A549 (cell line): Measurements from ENCODE around the gene NDRG4. TPM values are rescaled to one million over a fixed set of nuclear protein-coding genes. Genes with fewer than 3 reads are reported as not detected.

ENCODE experiments used
- ATAC-seq, 2 experiments: fragments of 200-7000 bp in 1 of 2; fragments of >200 bp in 1 of 2; cut with Nextera tagmentation in 1 of 2; cut with Tn5 transposase in 1 of 2; 3 replicates each; pipeline versions ENCODE4 v1.8.0 to v1.9.1; 2018 to 2020; ENCODE audit warnings: mild to moderate bottlenecking in 1 of 2, moderate library complexity in 1 of 2
- CTCF ChIA-PET: fragments of 300-600 bp; sonication (Branson Sonifier 250); formaldehyde crosslinking; extraction: SDS; loops from one replicate; lab custom pipeline; 2021; ENCODE audit warnings: antibody characterized with exemption, inconsistent platforms; lab: Yijun Ruan, JAX
- POLR2A ChIA-PET: fragments of 350-600 bp; formaldehyde crosslinking; extraction: SDS; loops from one replicate; lab custom pipeline; 2021; ENCODE audit warnings: antibody characterized with exemption, inconsistent platforms; lab: Yijun Ruan, JAX
- DNase-seq, 2 experiments: peaks; one replicate each; pipeline versions ENCODE4 v3.0.0 to v3.0.0-alpha.2; 2011 to 2016; ENCODE audit warnings: low read depth in 1 of 2, low spot score in 1 of 2
- FAIRE-seq: peaks from 2 replicates; lab custom pipeline; 2011; peaks lifted over from hg19 to GRCh38; lab: Jason Lieb, UNC
- H3K27ac ChIP-seq, 2 experiments: fragments of >200 bp; sonication (Bioruptor Twin); formaldehyde crosslinking; 3 replicates each; pipeline ENCODE4 v1.5.1; 2016 to 2017
- H3K4me1 ChIP-seq: fragments of >200 bp; sonication (Bioruptor Twin); formaldehyde crosslinking; 3 replicates; pipeline ENCODE4 v1.6.1; 2016
- H3K4me2 ChIP-seq: fragments of >200 bp; sonication (Bioruptor Twin); formaldehyde crosslinking; 3 replicates; pipeline ENCODE4 v1.6.1; 2016
- H3K4me3 ChIP-seq: fragments of >200 bp; sonication (Bioruptor Twin); formaldehyde crosslinking; 3 replicates; pipeline ENCODE4 v1.5.1; 2016
- H3K9me3 ChIP-seq: fragments of >200 bp; sonication (Bioruptor Twin); formaldehyde crosslinking; 3 replicates; pipeline ENCODE4 v1.6.1; 2016
- CBX8 ChIP-seq: fragments of 200-600 bp; sonication (generic); IDR thresholded peaks from 2 replicates; pipeline ENCODE4 v1.6.1; 2016
- EHF ChIP-seq: fragments of 250-450 bp; sonication (Bioruptor Pico); IDR thresholded peaks from 2 replicates; pipeline ENCODE4 v1.5.0; 2020; ENCODE audit warnings: mild to moderate bottlenecking
- EHMT2 ChIP-seq: fragments of 200-600 bp; sonication (generic); IDR thresholded peaks from 2 replicates; pipeline ENCODE4 v1.6.1; 2016; ENCODE audit warnings: antibody characterized with exemption, low read depth, mild to moderate bottlenecking, moderate library complexity
- ESRRA ChIP-seq: fragments of 150-350 bp; IDR thresholded peaks from 2 replicates; pipeline ENCODE4 v1.6.1; 2014; ENCODE audit warnings: mild to moderate bottlenecking, low read length, borderline replicate concordance
- FOSB ChIP-seq: fragments of 250-450 bp; sonication (Bioruptor Pico); IDR thresholded peaks from 2 replicates; pipeline ENCODE4 v1.5.0; 2020; ENCODE audit warnings: mild to moderate bottlenecking, moderate library complexity
- HEYL ChIP-seq: fragments of 250-450 bp; sonication (Bioruptor Pico); IDR thresholded peaks from 2 replicates; pipeline ENCODE4 v1.8.0; 2021; ENCODE audit warnings: mild to moderate bottlenecking, moderate library complexity
- HOXB5 ChIP-seq: fragments of 250-450 bp; sonication (Bioruptor Pico); IDR thresholded peaks from 2 replicates; pipeline ENCODE4 v1.5.0; 2020; ENCODE audit warnings: mild to moderate bottlenecking, moderate library complexity
- JUNB ChIP-seq: fragments of >200 bp; sonication (Bioruptor Twin); formaldehyde crosslinking; IDR thresholded peaks from 2 replicates; pipeline ENCODE4 v1.6.1; 2016
- KDM1A ChIP-seq: fragments of 200-600 bp; sonication (generic); IDR thresholded peaks from 2 replicates; pipeline ENCODE4 v1.6.1; 2016; ENCODE audit warnings: low read depth, mild to moderate bottlenecking
- KDM5A ChIP-seq: fragments of 200-600 bp; sonication (generic); IDR thresholded peaks from 2 replicates; pipeline ENCODE4 v1.6.1; 2016; ENCODE audit warnings: antibody characterized with exemption, mild to moderate bottlenecking
- MAZ ChIP-seq: fragments of 150-350 bp; IDR thresholded peaks from 2 replicates; pipeline ENCODE4 v1.6.1; 2014; ENCODE audit warnings: antibody characterized with exemption, low read depth, low read length, borderline replicate concordance
- NPAS2 ChIP-seq: fragments of 250-450 bp; sonication (Bioruptor Pico); IDR thresholded peaks from 2 replicates; pipeline ENCODE4 v1.8.0; 2022; ENCODE audit warnings: mild to moderate bottlenecking, moderate library complexity, borderline replicate concordance
- POLR2A ChIP-seq: IDR thresholded peaks from 2 replicates; pipeline ENCODE4 v1.6.1; 2012; ENCODE audit warnings: mild to moderate bottlenecking, low read length
- SMC3 ChIP-seq: fragments of >200 bp; sonication (Bioruptor Twin); formaldehyde crosslinking; IDR thresholded peaks from 3 replicates; pipeline ENCODE4 v1.6.1; 2018; ENCODE audit warnings: inconsistent platforms
- TFCP2L1 ChIP-seq: fragments of 250-450 bp; sonication (Bioruptor Pico); IDR thresholded peaks from 2 replicates; pipeline ENCODE4 v1.5.0; 2021; ENCODE audit warnings: mild to moderate bottlenecking
- ZC3H11A ChIP-seq: fragments of 450-650 bp; IDR thresholded peaks from 2 replicates; pipeline ENCODE4 v1.6.1; 2014; ENCODE audit warnings: antibody characterized with exemption, mild to moderate bottlenecking
- ZSCAN20 ChIP-seq: fragments of 250-450 bp; sonication (Bioruptor Pico); IDR thresholded peaks from 2 replicates; pipeline ENCODE4 v1.8.0; 2022; ENCODE audit warnings: mild to moderate bottlenecking, moderate library complexity
- WGBS: methylation state at CpG from one replicate; pipeline ENCODE4 v1.1.6; 2017; ENCODE audit errors: missing lambda C conversion rate; 5-methylcytosine and 5-hydroxymethylcytosine counted together
- polyA plus RNA-seq, 4 experiments: library from polyadenylated mRNA; depleted of rRNA in 3 of 4; stranded (reverse); fragments of >200 nt; fragmentation: RNase III in 1 of 4; extraction: RNeasy Plus Mini Kit Qiagen cat#74134 plus additional on column Dnase treatment in 1 of 4; gene quantifications; 2 replicates in 3 of 4; 3 replicates in 1 of 4; pipeline ENCODE4 v1.2.3, GENCODE V29; 2011 to 2017
- TF ChIP-seq, protein P1 (sequence below): fragments of 150-350 bp; IDR thresholded peaks from 2 replicates; pipeline ENCODE4 v1.6.1; 2014; ENCODE audit warnings: low read depth, mild to moderate bottlenecking, low read length
- TF ChIP-seq, protein P2 (sequence below): fragments of 250-450 bp; sonication (Bioruptor Pico); IDR thresholded peaks from 2 replicates; pipeline ENCODE4 v1.5.0; 2021; ENCODE audit warnings: mild to moderate bottlenecking, moderate library complexity, borderline replicate concordance
- TF ChIP-seq, protein P3 (sequence below): IDR thresholded peaks from 2 replicates; pipeline ENCODE4 v1.6.1; 2012
- TF ChIP-seq, protein P4 (sequence below): fragments of >200 bp; sonication (Bioruptor Twin); formaldehyde crosslinking; IDR thresholded peaks from 3 replicates; pipeline ENCODE4 v1.6.1; 2016

NDRG4 gene
- polyA plus RNA-seq, 2 of the 4 experiments (the other 2 are of a cell fraction), result 8.1 to 21.3 TPM

DNA sequence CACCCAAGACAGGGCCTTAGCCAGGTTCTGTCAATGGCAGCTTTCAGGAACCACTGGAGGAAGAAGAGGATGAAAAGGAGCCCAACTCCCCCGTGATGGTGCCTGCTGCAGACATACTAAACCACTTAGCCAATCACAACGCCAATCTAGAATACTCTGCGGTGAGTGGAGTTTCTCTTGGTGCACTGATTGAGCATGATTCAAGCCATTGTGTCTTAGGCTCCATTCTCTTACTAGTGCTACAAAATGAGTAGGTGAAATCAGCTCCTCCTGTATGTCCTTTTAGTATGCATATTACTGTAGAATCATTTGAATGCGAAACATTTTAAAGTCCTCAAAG, 16.8 kb downstream of the NDRG4 start:
- H3K4me2 ChIP-seq, result peak overlapping the region; percentile 90
- TF ChIP-seq TFCP2L1 (CRISPR knock-in tag) (no peak), EHMT2 (no peak), EHF (CRISPR knock-in tag) (no peak), JUNB (no peak)
- TF ChIP-seq, protein P1, sequence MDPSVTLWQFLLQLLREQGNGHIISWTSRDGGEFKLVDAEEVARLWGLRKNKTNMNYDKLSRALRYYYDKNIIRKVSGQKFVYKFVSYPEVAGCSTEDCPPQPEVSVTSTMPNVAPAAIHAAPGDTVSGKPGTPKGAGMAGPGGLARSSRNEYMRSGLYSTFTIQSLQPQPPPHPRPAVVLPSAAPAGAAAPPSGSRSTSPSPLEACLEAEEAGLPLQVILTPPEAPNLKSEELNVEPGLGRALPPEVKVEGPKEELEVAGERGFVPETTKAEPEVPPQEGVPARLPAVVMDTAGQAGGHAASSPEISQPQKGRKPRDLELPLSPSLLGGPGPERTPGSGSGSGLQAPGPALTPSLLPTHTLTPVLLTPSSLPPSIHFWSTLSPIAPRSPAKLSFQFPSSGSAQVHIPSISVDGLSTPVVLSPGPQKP, result no peak
- TF ChIP-seq, all 56 proteins: peak for 0
- FAIRE-seq, result no peak
- WGBS, result 97% methylated on average over 4 of the region's 4 CpGs
- DNase-seq, result no peak
- ChIA-PET CTCF (interaction anchor here (0.6 to 1.8 kb wide), 4 partner anchors 13 to 239 kb away, joined by 3 to 6 read pairs (median 3); partner anchors contain the start of gene NDRG4), POLR2A (no interaction called here)
- Histone ChIP-seq H3K27ac (no peak overlapping the region), H3K9me3 (no peaks in the 10 kb centered on the region), H3K4me1 (peaks cover 13% of the 10 kb centered on the region; the same call in 2 of the 3 replicates), H3K4me3 (no peak overlapping the region)
- no peak for ATAC-seq

DNA sequence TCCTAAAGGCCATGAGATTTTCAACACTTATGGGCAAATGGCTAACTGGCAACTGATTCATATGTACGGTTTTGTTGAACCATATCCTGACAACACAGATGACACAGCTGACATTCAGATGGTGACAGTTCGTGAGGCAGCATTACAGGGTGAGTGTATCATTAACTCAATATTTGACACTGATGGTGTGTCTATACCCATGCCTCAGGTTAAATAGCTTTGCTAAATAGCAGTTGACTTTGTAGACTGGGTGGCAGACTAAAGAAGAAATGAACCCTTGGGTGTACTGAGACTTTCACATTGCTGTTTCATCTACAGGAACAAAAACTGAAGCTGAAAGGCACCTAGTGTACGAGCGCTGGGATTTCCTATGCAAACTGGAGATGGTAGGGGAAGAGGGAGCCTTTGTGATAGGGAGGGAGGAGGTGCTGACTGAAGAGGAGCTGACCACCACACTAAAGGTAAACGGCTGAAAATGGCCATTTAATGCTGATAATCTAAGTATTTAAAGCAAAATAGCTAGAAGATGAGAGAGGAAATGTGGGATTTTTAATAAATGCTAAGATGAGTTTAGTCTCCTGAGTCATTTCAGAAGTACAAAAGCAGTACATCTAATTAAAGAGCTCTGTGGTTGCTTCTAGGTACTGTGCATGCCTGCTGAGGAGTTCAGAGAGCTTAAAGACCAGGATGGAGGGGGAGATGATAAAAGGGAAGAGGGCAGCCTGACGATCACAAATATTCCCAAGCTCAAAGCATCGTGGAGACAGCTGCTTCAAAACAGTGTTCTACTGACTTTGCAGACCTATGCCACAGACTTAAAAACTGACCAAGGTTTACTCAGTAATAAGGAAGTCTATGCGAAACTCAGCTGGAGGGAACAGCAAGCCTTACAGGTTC, 18.4 kb downstream of the NDRG4 start:
- CTCF ChIA-PET, result interaction anchor here (0.5 to 7.1 kb wide), 13 partner anchors 8 to 238 kb away, joined by 3 to 43 read pairs (median 3); no protein-coding TSS in a partner anchor
- Histone ChIP-seq H3K4me2 (no peak overlapping the region), H3K27ac (no peak overlapping the region), H3K4me3 (no peak overlapping the region), H3K4me1 (peaks cover 13% of the 10 kb centered on the region; the same call in 2 of the 3 replicates), H3K9me3 (no peaks in the 10 kb centered on the region)
- DNase-seq, result no peak
- ATAC-seq, result no peak
- TF ChIP-seq, protein P2, sequence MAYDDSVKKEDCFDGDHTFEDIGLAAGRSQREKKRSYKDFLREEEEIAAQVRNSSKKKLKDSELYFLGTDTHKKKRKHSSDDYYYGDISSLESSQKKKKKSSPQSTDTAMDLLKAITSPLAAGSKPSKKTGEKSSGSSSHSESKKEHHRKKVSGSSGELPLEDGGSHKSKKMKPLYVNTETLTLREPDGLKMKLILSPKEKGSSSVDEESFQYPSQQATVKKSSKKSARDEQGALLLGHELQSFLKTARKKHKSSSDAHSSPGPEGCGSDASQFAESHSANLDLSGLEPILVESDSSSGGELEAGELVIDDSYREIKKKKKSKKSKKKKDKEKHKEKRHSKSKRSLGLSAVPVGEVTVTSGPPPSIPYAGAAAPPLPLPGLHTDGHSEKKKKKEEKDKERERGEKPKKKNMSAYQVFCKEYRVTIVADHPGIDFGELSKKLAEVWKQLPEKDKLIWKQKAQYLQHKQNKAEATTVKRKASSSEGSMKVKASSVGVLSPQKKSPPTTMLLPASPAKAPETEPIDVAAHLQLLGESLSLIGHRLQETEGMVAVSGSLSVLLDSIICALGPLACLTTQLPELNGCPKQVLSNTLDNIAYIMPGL (CRISPR knock-in tag), result no peak
- TF ChIP-seq ZSCAN20 (no peak), SMC3 (no peak), CBX8 (no peak)
- POLR2A ChIA-PET, result no interaction called here
- WGBS, result 70% methylated on average over 8 of the region's 8 CpGs
- no peak for FAIRE-seq

DNA sequence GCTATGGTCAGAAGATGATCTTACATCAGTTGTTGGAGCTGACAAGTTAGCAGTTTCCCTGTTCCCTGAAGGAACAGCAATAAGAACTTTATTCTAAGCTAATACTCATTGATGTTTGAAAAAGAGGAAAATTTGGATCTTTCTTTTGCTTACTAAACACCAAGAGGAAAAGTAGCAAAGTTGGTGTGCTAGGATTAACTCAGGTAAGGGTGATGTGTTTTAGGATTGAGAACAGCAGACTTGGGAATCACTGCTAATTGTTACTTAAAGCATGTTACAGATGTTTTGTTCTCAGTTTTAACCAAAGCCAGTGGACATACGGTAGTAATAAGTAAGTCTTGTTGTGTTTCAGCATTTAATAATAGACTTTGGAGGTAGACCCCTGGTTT, 19.0 kb downstream of the NDRG4 start:
- TF ChIP-seq FOSB (CRISPR knock-in tag), result 0 out of 2 replicates have a peak, but pooled peaks have one; percentile 31
- TF ChIP-seq ZC3H11A, result no peak
- FAIRE-seq, result no peak
- DNase-seq, result no peak
- ChIA-PET POLR2A (no interaction called here), CTCF (interaction anchor here (0.5 to 7.1 kb wide), 8 partner anchors 8 to 164 kb away, joined by 3 to 43 read pairs (median 4); no protein-coding TSS in a partner anchor)
- H3K4me1 ChIP-seq, result peaks cover 12% of the 10 kb centered on the region; the same call in 2 of the 3 replicates
- no peak overlapping the region for H3K27ac ChIP-seq
- no peak overlapping the region for H3K4me3 ChIP-seq
- no peak overlapping the region for H3K4me2 ChIP-seq
- no peaks in the 10 kb centered on the region for H3K9me3 ChIP-seq
- 91% methylated on average over 1 of the region's 1 CpG for WGBS
- ATAC-seq, result no peak

DNA sequence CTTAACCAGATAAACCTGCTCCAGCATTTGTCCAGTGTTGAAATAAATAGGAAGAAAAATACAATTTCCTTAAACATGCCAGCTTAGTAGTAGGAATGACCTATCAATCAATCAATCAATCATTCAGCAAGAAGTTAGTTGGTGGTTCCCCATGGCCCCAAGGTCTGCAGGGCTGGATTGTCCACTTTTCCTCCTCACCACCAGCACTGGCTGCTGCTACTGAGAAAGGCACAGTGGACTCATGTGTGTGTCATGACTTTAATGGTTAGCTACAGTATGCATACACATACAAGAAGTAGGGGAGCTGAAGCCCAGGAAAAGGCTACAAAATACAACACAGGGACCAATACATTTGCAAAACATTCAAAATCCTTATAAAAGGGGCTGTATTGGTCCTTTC, 19.8 kb downstream of the NDRG4 start:
- no peak for DNase-seq
- no peak for FAIRE-seq
- Histone ChIP-seq H3K9me3 (no peaks in the 10 kb centered on the region), H3K4me3 (no peak overlapping the region), H3K27ac (no peak overlapping the region), H3K4me2 (no peak overlapping the region), H3K4me1 (peaks cover 6% of the 10 kb centered on the region; the same call in 2 of the 3 replicates)
- CTCF ChIA-PET, result interaction anchor here (0.7 to 7.1 kb wide), 8 partner anchors 9 to 236 kb away, joined by 3 to 43 read pairs (median 4); no protein-coding TSS in a partner anchor
- ATAC-seq, result no peak
- POLR2A ChIA-PET, result no interaction called here
- TF ChIP-seq MAZ (no peak), ESRRA (no peak), KDM5A (no peak), HOXB5 (CRISPR knock-in tag) (no peak), HEYL (no peak), NPAS2 (CRISPR knock-in tag) (no peak), POLR2A (no peak), KDM1A (no peak)
- TF ChIP-seq, protein P3, sequence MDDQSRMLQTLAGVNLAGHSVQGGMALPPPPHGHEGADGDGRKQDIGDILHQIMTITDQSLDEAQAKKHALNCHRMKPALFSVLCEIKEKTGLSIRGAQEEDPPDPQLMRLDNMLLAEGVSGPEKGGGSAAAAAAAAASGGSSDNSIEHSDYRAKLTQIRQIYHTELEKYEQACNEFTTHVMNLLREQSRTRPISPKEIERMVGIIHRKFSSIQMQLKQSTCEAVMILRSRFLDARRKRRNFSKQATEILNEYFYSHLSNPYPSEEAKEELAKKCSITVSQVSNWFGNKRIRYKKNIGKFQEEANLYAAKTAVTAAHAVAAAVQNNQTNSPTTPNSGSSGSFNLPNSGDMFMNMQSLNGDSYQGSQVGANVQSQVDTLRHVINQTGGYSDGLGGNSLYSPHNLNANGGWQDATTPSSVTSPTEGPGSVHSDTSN, result no peak
- TF ChIP-seq, protein P4, sequence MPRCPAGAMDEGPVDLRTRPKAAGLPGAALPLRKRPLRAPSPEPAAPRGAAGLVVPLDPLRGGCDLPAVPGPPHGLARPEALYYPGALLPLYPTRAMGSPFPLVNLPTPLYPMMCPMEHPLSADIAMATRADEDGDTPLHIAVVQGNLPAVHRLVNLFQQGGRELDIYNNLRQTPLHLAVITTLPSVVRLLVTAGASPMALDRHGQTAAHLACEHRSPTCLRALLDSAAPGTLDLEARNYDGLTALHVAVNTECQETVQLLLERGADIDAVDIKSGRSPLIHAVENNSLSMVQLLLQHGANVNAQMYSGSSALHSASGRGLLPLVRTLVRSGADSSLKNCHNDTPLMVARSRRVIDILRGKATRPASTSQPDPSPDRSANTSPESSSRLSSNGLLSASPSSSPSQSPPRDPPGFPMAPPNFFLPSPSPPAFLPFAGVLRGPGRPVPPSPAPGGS, result no peak
